Erythroblast (primary cell): Measurements from ENCODE around the gene MUCL3.
"Not testable (repeated sequence)": the region's sequence is repeated elsewhere in the genome, so short reads cannot be mapped to it uniquely, and the experiment has no call there.

ENCODE experiments used
- DNase-seq, 2 experiments: peaks; one replicate each; lab custom pipeline; 2025; lab: John Stamatoyannopoulos, UW
- GATA1 ChIP-seq: IDR thresholded peaks from 2 replicates; pipeline ENCODE4 v1.6.1; 2011; ENCODE audit warnings: low read depth, mild to moderate bottlenecking, control low read depth, low read length, moderate library complexity
- POLR2A ChIP-seq: IDR thresholded peaks from 2 replicates; pipeline ENCODE4 v1.6.1; 2011; ENCODE audit warnings: mild to moderate bottlenecking, low read length

Gene MUCL3

GRCh38 chr6:30940361-30940986, at the start of gene MUCL3:
Gene MUCL3, plus strand, starts transcription at chr6:30940973. Its CDS starts 27 bp downstream, at chr6:30941000.
- DNase-seq: no peak
- TF ChIP-seq GATA1: no peak
- TF ChIP-seq POLR2A: no peak

- TF ChIP-seq GATA1: no peak
- TF ChIP-seq POLR2A: no peak
- DNase-seq: no peak
These were observed 49.4 kb upstream of the MUCL3 start for GRCh38 chr6:30891450-30891723.

GRCh38 chr6:30891816-30892538, 48.8 kb upstream of the MUCL3 start:
- no peak for TF ChIP-seq GATA1
- TF ChIP-seq POLR2A: no peak
- no peak for DNase-seq

- no peak for TF ChIP-seq POLR2A
- no peak for TF ChIP-seq GATA1
- DNase-seq: no peak
These were observed 47.7 kb upstream of the MUCL3 start for GRCh38 chr6:30893001-30893591.

GRCh38 chr6:30893666-30894065, 47.1 kb upstream of the MUCL3 start:
- TF ChIP-seq POLR2A (no peak), GATA1 (no peak)

GRCh38 chr6:30894381-30894780, 46.4 kb upstream of the MUCL3 start:
- no peak for DNase-seq
- TF ChIP-seq GATA1: no peak
- no peak for TF ChIP-seq POLR2A

More at GRCh38 chr6:30893666-30894065, 47.1 kb upstream of the MUCL3 start:
- DNase-seq: no peak

GRCh38 chr6:30894935-30895334, 45.8 kb upstream of the MUCL3 start:
- TF ChIP-seq POLR2A (no peak), GATA1 (no peak)
- DNase-seq: no peak

- DNase-seq: no peak
- TF ChIP-seq POLR2A (no peak), GATA1 (no peak)
These were observed 45.4 kb upstream of the MUCL3 start for GRCh38 chr6:30895343-30895742.

GRCh38 chr6:30896541-30896940, 44.2 kb upstream of the MUCL3 start:
- no peak for TF ChIP-seq GATA1
- no peak for TF ChIP-seq POLR2A

GRCh38 chr6:30897882-30898281, 42.9 kb upstream of the MUCL3 start:
- no peak for TF ChIP-seq POLR2A
- no peak for TF ChIP-seq GATA1
- no peak for DNase-seq

More at GRCh38 chr6:30896541-30896940, 44.2 kb upstream of the MUCL3 start:
- no peak for DNase-seq

GRCh38 chr6:30898750-30899360, 41.9 kb upstream of the MUCL3 start:
- no peak for DNase-seq
- no peak for TF ChIP-seq POLR2A
- TF ChIP-seq GATA1: no peak

- TF ChIP-seq POLR2A: no peak
These were observed 39.8 kb upstream of the MUCL3 start for GRCh38 chr6:30900863-30901417.

GRCh38 chr6:30901436-30901835, 39.3 kb upstream of the MUCL3 start:
- no peak for DNase-seq
- TF ChIP-seq GATA1: no peak
- no peak for TF ChIP-seq POLR2A

More at GRCh38 chr6:30900863-30901417, 39.8 kb upstream of the MUCL3 start:
- no peak for DNase-seq

- not testable (repeated sequence) for DNase-seq
These were observed 38.6 kb upstream of the MUCL3 start for GRCh38 chr6:30902196-30902595.
